ENCODE results near the gene OR6S1. TPM values are rescaled to one million over a fixed set of nuclear protein-coding genes. Genes with fewer than 3 reads are reported as not detected.

OR6S1 gene
- polyA plus RNA-seq, 1 donor (not counting 4 experiments of a cell fraction or from before 2014, with no cell fraction given): not detected

DNA sequence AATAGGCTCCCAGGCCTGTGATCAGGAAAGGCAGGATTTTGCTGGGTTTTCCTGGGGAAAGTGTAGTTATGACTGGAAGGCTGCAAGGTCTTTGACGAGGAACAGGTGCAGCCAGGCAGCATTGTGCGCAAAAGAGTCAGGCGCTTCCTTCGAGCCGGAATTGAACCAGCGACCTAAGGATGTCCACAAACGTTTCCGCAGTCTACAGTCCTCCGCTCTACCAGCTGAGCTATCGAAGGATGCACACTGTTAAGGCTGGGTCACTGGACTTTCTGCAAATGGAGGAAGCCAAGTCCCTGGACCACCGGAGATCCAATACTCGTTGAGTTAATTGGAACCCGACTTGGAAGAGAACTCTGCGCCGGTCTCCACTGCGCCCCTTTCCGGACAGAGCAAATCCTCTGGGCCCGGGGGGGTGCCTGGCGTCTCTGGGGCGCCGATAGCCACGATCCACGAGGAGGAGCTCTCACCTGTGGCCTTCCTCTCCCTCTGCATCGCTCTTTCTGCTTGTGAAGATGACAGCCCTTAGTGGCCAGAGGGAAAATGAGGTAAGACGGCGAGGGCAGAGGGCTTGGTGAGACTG lies 18.4 kb upstream of the OR6S1 start:
- Histone ChIP-seq H3K9me3 (ENCODE audit: control insufficient read depth, low read depth, low read length) (no peaks in the 10 kb centered on the region), H3K4me3 (ENCODE audit: control insufficient read depth in 2 of 3, extremely low read depth in 1 of 3, insufficient read depth in 2 of 3, low read depth in 1 of 3, low read length in 3 of 3) (no peak overlapping the region), H3K4me2 (ENCODE audit: control insufficient read depth, extremely low read depth, insufficient read depth, low read depth, low read length) (no peak overlapping the region), H3K4me1 (ENCODE audit: control insufficient read depth, extremely low read depth, insufficient read depth, low read length) (no peaks in the 10 kb centered on the region), H3K9ac (ENCODE audit: control insufficient read depth, extremely low read depth, insufficient read depth, low read length) (no peak overlapping the region), H3K36me3 (ENCODE audit: control insufficient read depth in 2 of 2, extremely low read depth in 1 of 2, insufficient read depth in 2 of 2, low read length in 2 of 2) (no peaks in the 10 kb centered on the region), H3K9me1 (ENCODE audit: control insufficient read depth, extremely low read depth, insufficient read depth, low read length) (no peaks in the 10 kb centered on the region), H3K27me3 (ENCODE audit: control insufficient read depth, extremely low read depth, insufficient read depth, low read length) (peaks cover 6% of the 10 kb centered on the region), H4K20me1 (ENCODE audit: control insufficient read depth, extremely low read depth, insufficient read depth, low read length) (no peaks in the 10 kb centered on the region), H2AFZ (ENCODE audit: control insufficient read depth, low read length) (no peak overlapping the region), H3K79me2 (ENCODE audit: control insufficient read depth, insufficient read depth, low read length) (no peaks in the 10 kb centered on the region), H3K27ac (ENCODE audit: control insufficient read depth, insufficient read depth, low read length) (no peak overlapping the region)
- no peak for FAIRE-seq
- no peak for TF ChIP-seq EZH2 (IDR thresholded peaks at IDR 0.05; ENCODE audit: low read length)
- TF ChIP-seq, protein P1, sequence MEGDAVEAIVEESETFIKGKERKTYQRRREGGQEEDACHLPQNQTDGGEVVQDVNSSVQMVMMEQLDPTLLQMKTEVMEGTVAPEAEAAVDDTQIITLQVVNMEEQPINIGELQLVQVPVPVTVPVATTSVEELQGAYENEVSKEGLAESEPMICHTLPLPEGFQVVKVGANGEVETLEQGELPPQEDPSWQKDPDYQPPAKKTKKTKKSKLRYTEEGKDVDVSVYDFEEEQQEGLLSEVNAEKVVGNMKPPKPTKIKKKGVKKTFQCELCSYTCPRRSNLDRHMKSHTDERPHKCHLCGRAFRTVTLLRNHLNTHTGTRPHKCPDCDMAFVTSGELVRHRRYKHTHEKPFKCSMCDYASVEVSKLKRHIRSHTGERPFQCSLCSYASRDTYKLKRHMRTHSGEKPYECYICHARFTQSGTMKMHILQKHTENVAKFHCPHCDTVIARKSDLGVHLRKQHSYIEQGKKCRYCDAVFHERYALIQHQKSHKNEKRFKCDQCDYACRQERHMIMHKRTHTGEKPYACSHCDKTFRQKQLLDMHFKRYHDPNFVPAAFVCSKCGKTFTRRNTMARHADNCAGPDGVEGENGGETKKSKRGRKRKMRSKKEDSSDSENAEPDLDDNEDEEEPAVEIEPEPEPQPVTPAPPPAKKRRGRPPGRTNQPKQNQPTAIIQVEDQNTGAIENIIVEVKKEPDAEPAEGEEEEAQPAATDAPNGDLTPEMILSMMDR (optimal IDR thresholded peaks at IDR 0.05 in 1 of 3, IDR thresholded peaks at IDR 0.05 in 1 of 3, conservative IDR thresholded peaks at IDR 0.05 in 1 of 3; ENCODE audit: extremely low read depth in 1 of 3, insufficient read depth in 2 of 3, low read length in 3 of 3): no peak
- dilution Hi-C loops (cut with MboI; ENCODE audit: extremely low pct_ligation_motif_present, low sequenced_read_pairs): no loop called here
- DNase-seq (ENCODE audit: low read depth, low spot score): no peak

DNA sequence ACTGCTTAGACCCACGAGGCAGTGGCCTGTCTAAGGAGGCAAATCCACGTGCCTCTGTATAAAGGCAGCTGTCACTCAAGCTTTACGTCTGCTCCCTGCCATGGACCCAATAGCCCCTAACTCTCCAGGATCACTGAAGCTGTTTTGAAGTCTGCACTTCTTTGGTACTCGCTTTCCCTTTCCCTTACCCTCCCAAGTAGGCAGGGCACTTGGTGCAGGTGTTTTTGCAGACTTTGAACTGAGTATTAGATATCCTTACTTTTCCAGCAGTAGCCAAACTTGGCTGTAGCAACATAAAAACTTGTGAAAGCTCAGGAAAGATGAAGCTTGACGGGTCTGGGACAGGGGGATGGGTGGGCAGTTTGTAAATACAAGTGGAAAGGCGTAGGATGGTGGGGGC lies 17.8 kb upstream of the OR6S1 start:
- no peak overlapping the region for H3K4me2 ChIP-seq (ENCODE audit: control insufficient read depth, extremely low read depth, insufficient read depth, low read depth, low read length)
- H3K9me1 ChIP-seq (ENCODE audit: control insufficient read depth, extremely low read depth, insufficient read depth, low read length): no peaks in the 10 kb centered on the region
- TF ChIP-seq, protein P1 (optimal IDR thresholded peaks at IDR 0.05 in 1 of 3, IDR thresholded peaks at IDR 0.05 in 1 of 3, conservative IDR thresholded peaks at IDR 0.05 in 1 of 3; ENCODE audit: extremely low read depth in 1 of 3, insufficient read depth in 2 of 3, low read length in 3 of 3): no peak
- no peak for TF ChIP-seq EZH2 (IDR thresholded peaks at IDR 0.05; ENCODE audit: low read length)
- no peaks in the 10 kb centered on the region for H3K9me3 ChIP-seq (ENCODE audit: control insufficient read depth, low read depth, low read length)
- DNase-seq (ENCODE audit: low read depth, low spot score) (no peak), FAIRE-seq (no peak)
- H3K4me3 ChIP-seq (ENCODE audit: control insufficient read depth in 2 of 3, extremely low read depth in 1 of 3, insufficient read depth in 2 of 3, low read depth in 1 of 3, low read length in 3 of 3): no peak overlapping the region
- H4K20me1 ChIP-seq (ENCODE audit: control insufficient read depth, extremely low read depth, insufficient read depth, low read length): no peaks in the 10 kb centered on the region
- peaks cover 6% of the 10 kb centered on the region for H3K27me3 ChIP-seq (ENCODE audit: control insufficient read depth, extremely low read depth, insufficient read depth, low read length)
- no peaks in the 10 kb centered on the region for H3K36me3 ChIP-seq (ENCODE audit: control insufficient read depth in 2 of 2, extremely low read depth in 1 of 2, insufficient read depth in 2 of 2, low read length in 2 of 2)
- H2AFZ ChIP-seq (ENCODE audit: control insufficient read depth, low read length): no peak overlapping the region
- no peaks in the 10 kb centered on the region for H3K4me1 ChIP-seq (ENCODE audit: control insufficient read depth, extremely low read depth, insufficient read depth, low read length)
- dilution Hi-C loops (cut with MboI; ENCODE audit: extremely low pct_ligation_motif_present, low sequenced_read_pairs): no loop called here
- no peak overlapping the region for H3K9ac ChIP-seq (ENCODE audit: control insufficient read depth, extremely low read depth, insufficient read depth, low read length)
- no peaks in the 10 kb centered on the region for H3K79me2 ChIP-seq (ENCODE audit: control insufficient read depth, insufficient read depth, low read length)
- H3K27ac ChIP-seq (ENCODE audit: control insufficient read depth, insufficient read depth, low read length): no peak overlapping the region

Data from keratinocyte (primary cell).